ENCODE data around the gene PPP1R12B.

DNA sequence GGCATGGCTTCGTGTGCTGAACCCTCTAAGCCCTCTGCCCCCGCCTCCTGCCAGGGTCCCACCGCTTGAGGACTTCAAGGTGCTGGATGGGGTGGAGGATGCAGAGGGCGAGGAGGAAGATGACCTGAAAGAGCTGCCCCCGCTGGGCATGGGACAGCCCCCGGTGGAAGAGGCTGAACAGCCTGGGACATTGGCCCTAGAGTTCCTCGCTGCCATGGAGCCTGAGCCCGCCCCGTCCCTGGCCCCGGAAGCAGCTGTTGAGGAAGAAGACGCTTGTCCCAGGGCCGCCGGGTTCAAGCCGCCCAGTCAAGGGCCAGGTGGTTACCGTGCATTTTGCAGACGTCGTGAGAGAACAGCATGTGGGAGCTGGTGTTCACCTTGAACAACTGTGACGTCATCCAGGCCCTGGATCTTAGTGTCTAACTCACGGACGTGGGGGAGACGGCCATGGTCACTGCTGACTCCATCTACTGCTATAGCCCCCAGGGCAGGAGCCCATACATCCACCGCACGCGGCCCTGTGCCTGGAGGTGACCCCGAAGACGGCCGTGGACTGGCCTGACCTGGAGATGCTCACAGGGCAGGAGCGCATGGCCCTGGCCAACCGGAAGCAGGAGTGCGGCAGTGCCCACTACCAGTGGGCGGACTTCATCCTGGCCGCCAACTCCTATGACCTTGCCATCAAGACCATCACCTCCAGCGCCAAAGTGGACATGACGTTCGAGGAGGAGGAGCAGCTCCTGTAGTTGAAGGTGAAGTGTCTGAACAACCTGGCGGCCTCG lies 90.1 kb downstream of the PPP1R12B start:
- TF ChIP-seq, protein P1, sequence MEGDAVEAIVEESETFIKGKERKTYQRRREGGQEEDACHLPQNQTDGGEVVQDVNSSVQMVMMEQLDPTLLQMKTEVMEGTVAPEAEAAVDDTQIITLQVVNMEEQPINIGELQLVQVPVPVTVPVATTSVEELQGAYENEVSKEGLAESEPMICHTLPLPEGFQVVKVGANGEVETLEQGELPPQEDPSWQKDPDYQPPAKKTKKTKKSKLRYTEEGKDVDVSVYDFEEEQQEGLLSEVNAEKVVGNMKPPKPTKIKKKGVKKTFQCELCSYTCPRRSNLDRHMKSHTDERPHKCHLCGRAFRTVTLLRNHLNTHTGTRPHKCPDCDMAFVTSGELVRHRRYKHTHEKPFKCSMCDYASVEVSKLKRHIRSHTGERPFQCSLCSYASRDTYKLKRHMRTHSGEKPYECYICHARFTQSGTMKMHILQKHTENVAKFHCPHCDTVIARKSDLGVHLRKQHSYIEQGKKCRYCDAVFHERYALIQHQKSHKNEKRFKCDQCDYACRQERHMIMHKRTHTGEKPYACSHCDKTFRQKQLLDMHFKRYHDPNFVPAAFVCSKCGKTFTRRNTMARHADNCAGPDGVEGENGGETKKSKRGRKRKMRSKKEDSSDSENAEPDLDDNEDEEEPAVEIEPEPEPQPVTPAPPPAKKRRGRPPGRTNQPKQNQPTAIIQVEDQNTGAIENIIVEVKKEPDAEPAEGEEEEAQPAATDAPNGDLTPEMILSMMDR (IDR thresholded peaks at IDR 0.05; ENCODE audit: low read depth, low read length, poor library complexity, severe bottlenecking) = no peak
- TF ChIP-seq EZH2phosphoT487 (IDR thresholded peaks at IDR 0.05; ENCODE audit: borderline replicate concordance, low read length) = no peak
